NCI-H2196 treated with DMSO at 0.1 percent for 48 hours (cell line): ENCODE results near the gene BCAM.

ENCODE experiments used
- DNase-seq: peaks from one replicate; lab custom pipeline; 2025; ENCODE audit not compliant: unreplicated experiment; lab: John Stamatoyannopoulos, UW

BCAM gene

DNA sequence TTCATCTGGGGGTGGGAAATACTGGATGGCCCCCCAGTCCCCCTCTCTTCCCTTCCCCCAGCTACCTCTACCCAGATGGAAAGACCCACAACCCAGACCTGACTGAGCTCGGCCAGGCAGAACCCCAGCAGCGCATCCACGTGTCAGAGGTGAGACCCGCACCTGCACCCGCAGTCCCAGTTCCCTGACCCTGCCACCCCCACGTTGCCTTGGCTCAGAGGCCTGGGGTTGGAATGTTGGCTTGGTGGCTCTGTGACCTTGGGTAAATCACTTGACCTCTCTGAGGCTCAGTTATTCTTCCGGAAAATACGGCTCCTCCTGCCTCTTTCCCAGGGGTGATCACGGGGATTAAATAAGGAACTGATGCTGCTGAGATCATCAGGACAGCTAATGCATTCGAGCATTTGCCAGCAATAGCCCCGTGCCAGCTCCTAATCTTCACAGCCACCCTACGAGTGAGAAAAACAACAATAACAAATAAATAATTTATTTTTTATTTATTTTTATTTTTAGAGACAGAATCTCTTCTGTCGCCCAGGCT is 18.9 kb upstream of the BCAM start:
- no peak for DNase-seq

DNA sequence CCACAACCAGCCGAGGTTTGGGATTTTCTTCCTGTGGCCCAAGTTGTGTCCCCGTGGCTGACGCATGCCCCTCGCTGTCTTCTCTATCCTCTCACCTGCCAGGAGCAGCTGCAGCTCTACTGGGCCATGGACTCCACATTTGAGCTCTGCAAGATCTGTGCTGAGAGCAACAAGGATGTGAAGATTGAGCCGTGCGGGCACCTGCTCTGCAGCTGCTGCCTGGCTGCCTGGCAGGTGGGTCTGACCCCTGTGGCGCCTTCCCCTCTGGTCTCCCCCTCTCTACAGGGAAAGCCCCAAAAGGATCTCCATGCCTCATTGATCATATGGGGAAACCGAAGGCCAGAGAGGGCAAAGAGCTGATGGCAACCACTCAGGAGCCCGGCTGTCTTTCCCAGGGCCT is 16.6 kb upstream of the BCAM start:
- DNase-seq: no peak

DNA sequence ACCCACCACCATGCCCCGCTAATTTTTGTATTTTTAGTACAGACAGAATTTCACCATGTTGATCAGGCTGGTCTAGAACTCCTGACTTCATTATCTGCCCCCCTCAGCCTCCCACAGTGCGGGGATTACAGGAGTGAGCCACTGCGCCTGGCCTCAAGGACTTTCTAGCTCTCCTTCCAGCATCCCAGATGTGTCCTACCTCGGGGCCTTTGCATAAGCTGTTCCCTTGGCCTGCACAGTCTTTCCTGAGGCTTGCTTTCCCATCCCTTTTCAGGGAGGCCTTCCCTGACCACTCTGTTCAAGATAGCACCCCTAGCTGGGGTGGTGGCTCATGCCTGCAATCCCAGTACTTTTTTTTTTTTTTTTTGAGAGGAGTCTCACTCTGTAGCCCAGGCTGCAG is 14.3 kb upstream of the BCAM start:
- DNase-seq: no peak

DNA sequence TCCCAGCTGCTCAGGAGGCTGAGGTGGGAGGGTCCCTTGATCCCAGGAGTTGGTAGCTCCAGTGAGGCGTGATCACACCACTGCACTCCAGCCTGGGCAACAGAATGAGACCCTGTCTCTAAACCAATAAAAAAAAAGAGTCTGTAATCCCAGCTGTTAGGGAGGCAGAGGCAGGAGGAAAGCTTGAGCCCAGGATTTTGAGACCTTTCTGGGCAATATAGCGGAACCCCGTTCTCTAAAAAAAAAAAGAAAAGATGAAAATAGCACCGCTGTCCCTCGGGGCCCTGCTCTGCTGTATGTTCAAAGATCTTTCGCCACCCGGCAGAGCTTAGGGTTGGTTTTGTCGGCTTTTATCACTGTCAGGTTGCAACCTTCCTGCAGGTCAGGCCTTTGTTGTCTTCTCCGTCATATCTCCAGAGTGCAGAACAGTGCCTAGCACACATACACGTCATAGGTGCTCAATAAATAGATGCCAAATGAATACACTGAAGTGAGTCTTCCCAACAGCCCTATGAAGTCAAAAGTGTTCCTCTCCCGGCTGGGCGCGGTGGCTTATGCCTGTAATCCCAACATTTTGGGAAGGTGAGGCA is 13.4 kb upstream of the BCAM start:
- DNase-seq: no peak

DNA sequence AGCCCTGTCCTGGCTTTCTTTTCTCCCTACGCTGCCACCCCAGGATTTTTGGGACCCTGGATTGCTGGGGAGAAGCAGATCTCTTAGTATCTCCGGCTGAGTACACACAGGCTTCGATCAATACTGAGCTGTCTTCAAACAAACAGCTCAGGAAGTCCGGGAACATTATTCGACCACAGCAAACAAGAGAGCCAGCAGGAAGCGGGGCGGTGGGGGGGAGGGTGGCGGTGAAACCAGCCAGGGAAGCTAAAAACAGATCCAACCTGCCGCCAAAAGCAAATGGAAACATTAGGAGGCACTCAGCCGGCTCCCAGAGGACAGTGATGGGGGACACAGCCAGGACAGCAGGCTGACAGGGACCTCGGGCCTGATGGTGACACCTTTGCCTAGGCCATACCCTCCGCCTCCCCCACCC is 12.2 kb upstream of the BCAM start:
- DNase-seq: peak; percentile 79

DNA sequence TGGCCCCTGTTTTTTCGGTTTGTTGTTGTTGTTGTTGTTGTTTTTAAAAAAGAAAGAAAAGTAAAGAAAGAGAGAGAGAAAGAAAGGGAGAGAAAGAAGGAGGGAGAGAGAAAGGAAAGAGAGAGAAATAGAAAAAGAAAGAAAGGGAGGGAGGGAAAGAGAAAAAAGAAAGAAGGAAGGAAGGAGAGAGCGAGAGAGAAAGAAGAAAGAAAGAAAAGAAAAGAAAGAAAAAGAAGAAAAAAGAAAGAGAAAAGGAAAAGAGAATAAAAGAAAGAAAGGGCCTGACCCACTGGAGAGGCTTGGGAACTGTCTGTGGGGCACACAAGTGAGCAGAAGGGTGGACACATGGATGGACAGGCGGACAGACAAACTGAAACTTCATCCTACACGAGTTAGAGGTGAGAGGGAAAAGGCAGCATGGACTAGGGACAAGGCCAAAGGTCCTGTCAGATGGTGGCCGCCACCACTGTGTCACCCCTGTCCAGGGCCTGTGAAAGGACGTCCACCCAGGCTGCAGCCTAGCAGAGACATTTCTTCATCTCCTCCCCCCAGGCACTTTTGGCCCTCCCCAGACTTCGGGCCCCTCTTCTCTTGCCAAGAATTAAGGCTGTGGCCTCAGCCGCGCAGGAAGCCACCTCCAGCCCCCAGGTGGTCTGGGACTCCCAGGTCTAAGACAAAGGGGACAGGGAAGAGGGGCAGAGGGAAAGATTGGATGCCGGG is 9.1 kb upstream of the BCAM start:
- DNase-seq: no peak

DNA sequence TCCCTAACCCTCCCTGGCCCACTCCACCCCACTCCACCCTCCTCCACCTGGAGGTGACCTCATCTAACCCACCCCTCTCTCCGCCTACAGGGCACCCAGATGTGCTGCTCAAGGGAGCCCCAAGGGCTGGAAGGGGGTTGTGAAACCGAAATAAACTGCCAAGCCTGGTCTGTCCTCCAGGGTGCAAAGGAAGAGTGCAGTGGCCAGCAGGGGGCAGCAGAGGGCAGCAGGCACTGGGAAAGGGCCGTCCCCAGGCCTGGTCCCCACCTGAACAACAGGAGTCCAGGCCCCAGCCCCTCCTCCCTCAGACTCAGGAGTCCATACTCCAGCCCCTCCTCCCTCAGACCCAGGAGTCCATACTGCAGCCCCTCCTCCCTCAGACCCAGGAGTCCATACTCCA is 8.4 kb upstream of the BCAM start:
- peak; percentile 59 for DNase-seq

DNA sequence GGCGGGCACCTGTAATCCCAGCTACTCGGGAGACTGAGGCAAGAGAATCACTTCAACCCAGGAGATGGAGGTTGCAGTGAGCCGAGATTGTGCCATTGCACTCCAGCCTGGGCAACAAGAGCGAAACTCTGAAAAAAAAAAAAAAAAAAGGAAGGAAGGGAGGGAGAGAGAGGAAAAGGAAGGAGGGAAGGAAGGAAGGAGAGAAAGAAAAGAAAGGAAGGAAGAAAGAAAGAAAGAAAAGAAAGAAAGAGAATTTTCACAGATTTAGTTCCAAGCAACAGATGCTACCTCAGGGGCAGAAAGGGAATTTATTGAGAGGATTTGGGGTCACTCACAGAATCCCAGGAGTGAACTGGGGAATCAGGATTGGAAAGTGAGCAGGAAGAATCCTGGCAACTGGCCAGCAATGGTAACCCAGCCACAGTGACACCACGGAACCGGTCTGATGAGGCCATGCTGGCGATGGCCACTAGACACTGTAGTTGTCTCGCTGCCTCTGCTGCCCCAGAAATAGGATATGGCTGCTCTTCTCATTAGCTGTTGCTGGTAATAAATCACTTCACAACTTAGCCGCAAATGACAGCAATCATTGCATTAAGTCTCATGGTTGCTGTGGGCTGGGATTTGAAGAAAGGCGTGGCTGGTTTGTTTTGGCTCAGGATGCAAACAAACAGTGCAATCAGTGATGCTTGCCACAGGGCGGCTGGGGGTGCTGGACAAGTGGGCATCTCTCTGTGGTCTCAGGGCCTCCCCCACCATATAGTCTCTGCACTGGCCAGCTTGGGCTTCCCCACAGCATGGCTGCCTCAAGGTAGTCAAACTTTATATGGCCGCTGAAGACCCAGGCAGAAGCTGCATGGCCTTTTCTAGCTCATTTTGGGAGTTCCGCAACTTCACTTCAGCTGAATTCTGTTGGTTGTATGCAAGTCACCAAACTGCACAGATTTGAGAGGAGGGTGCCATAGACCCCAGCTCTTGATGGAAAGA is 5.2 kb upstream of the BCAM start:
- no peak for DNase-seq

DNA sequence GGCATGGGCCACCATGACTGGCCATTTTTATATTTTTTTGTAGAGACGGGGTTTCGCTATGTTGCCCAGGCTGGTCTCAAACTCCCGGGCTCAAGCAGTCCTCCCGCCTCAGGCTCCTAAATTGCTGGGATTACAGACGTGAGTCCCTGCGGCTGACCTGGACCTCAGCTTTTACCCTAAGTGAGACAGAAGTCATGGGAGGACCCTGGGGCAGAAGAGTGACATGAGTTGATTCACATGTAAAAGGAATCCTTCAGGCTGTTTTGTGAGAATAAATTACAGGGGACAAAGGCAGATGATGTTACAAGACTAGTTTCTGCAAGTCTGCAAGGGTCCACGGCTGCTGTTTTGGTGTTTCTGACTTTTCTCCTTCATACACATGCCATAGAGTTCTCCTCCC is 2.6 kb upstream of the BCAM start:
- DNase-seq: no peak

DNA sequence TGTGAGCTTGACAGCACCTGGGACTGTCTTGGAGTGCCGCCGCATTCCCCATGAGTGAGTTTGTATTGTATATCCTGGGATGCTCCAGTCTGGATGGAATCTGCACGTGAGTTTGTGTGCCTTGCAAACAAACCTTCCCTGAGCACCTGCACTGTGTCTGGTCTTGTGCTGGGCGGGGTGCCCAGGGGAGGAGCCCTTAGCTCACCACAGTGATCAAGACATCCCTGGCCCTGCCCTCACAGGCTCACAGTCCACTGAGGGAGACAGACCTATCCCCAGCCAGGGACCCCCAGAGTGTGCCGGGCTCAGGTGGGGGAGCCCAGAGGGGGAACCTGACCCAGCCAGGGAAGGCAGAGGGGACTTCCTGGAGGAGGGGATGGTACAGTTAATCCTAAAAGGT is 1.7 kb upstream of the BCAM start:
- DNase-seq: peak; percentile 89

DNA sequence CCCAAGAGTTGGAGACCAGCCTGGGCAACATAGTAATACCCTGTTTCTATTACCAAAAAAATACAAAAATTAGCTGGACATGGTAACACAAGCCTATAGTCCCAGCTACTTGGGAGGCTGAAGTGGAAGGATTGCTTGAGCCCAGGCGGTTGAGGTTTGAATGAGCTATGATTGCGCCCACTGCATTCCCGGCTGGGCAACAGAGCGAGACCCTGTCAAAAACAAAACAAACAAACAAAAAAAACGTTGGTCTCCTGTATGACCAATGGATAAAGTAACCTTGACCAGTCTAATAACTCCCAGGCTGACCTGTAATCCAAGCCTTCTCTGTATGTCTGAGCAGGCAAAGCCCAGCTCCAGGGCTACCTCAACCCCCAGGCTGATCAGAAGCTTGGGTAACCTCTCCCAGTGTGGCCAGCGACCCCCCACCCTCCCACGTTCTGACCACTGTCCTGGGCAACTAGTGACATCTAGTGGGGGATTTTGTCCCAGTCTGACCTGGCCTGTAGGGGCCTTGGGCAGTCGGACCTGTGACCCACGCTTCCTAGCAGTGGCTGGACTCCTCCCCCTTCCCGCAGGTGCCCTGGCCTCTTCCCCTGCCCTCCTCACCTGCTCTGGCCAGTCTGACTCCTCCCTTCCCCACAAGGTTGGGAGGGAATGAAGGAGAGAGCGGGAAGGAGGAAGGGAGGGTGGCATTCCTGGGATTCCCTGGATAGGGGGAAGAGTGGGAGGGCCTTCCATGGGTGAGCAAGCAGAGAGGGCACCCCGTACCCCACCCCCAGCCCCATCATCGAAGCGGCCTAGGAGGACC is 1.0 kb upstream of the BCAM start:
- DNase-seq: peak; percentile 87

DNA sequence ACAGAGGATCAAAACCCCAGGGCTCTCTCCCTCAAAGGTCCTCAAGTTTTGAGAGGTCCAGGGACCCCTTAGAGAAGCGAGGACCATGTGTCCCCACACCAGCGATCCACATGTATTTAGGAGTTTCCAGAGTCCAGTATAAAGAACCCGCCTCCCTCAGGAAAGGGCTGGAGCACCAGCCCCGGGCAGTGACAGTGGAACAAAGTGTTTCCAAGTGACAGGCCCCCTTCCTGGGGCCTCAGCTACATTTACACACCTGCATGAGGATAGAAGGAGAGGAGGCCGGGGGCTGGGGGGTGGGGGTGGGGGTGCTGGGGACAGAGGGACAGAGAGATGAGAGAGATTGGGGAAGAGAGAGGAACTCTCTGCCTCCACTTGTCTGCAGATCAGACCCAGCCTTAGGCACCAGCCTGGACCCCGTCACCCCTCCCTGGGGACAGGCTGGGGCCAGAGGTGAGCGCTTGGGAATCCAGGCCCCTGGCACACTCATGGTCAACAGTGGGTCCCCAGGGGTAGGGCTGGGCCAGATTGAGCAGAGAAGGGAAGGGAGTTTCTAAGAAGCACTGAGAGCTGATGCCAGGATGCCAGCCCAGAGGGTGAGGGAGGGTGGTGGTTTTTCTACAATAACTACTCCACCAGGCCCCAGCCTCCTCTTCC is 802 bp downstream of the BCAM start:
- no peak for DNase-seq

DNA sequence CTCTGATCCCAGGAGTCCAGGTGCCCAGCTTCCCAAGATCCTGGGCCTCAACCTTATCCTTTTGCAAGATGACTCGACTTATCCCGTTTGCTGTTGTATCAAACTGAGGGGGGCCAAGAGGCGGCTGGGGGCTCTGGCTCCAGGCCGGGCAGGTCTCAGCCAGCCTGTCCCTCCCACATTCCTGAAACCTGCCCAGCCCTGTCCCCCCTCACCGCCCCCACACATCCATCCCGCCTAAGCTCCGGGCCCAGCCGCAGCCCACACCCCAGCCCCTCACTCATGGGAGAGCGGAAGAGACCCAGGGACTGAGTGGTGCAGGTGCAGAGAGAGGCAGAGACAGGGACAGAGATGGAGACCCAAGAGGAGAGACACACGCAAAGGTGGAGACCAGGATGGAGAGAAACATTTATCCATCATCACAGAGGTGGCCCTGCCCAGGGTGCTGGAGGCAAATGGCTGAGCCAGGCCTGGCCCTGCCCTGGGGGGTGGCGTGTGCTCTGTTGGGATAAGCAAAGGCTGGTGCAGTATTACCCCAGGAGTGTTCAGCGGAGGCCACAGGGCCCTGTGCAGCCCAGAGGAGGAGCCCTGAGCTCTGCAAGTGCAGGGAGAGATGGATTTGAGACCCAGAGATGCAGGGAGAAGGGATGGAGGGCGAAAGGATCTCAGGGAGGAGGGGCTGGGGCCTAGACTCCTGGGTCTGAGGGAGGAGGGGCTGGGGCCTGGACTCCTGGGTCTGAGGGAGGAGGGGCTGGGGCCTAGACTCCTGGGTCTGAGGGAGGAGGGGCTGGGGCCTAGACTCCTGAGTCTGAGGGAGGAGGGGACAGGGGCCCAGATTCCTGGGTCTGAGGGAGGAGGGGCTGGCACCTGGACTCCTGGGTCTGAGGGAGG is 1.6 kb downstream of the BCAM start:
- DNase-seq: no peak

DNA sequence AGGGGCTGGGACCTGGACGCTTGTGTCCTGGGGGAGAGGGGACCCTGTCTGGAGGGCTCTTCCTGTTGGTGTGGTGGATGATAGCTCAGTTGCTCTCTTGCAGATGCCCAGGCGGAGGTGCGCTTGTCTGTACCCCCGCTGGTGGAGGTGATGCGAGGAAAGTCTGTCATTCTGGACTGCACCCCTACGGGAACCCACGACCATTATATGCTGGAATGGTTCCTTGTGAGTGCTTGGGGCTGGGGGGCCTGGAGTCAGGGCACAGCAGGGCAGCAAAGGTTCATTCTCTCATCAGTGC is 2.2 kb downstream of the BCAM start:
- no peak for DNase-seq

DNA sequence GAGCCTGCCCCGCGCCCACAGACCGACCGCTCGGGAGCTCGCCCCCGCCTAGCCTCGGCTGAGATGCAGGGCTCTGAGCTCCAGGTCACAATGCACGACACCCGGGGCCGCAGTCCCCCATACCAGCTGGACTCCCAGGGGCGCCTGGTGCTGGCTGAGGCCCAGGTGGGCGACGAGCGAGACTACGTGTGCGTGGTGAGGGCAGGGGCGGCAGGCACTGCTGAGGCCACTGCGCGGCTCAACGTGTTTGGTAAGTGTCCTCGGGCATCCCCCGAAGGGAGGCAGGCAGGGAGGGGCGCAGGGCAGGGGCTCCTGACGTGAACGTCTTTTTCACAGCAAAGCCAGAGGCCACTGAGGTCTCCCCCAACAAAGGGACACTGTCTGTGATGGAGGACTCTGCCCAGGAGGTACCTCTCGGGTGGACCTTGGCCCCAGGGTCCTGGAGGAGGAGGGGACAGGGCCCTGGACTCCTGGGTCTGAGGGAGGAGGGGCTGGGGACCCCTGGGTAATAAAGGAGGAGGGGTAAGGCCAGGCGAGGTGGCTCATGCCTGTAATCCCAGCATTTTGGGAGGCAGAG is 3.3 kb downstream of the BCAM start:
- no peak for DNase-seq

DNA sequence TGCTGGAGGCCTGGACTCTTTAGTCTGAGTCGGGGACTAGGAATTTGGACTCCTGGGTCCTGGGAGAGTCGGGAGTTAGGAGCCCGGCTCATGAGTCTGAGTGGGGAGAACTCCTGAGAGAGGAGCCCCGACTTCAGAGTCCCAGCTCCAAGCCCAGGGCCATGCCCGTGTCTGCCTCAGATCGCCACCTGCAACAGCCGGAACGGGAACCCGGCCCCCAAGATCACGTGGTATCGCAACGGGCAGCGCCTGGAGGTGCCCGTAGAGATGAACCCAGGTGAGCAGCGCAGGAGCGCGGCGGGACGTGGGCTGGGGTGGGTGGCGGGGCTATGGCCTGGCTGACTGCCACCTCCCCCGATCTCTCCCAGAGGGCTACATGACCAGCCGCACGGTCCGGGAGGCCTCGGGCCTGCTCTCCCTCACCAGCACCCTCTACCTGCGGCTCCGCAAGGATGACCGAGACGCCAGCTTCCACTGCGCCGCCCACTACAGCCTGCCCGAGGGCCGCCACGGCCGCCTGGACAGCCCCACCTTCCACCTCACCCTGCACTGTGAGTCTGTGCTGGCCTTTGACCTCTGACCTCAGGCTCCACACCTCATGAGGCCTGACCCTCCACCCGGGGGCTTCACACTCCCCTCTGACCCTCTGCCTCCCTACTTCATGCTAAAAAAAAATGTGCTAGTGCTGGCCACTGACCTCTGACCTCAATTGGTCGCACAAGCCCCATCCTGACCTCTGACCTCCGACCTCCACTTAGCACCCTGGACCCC is 4.4 kb downstream of the BCAM start:
- no peak for DNase-seq

DNA sequence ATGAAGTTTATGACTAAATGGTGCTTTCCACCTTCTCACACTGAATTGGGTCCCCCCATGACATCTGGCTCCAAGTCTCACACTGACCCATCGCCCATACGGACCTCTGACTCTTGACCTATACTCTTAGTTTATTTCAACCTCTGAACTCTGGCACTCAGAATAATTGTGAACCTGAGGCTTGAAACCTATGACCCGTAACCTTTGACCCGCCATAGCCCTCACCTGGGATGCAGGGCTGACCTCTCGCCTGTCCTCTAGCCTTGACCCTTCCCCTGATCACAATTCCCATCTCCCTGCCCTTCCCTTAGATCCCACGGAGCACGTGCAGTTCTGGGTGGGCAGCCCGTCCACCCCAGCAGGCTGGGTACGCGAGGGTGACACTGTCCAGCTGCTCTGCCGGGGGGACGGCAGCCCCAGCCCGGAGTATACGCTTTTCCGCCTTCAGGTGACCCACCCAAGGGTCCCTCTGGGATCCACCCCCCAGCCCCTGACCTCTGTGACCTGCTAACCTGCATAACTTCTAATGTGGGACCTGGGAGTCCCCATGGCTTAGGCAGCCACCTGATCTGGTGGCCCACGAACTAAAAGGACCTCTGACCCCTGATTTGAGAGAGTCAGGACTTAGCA is 5.1 kb downstream of the BCAM start:
- DNase-seq: no peak

DNA sequence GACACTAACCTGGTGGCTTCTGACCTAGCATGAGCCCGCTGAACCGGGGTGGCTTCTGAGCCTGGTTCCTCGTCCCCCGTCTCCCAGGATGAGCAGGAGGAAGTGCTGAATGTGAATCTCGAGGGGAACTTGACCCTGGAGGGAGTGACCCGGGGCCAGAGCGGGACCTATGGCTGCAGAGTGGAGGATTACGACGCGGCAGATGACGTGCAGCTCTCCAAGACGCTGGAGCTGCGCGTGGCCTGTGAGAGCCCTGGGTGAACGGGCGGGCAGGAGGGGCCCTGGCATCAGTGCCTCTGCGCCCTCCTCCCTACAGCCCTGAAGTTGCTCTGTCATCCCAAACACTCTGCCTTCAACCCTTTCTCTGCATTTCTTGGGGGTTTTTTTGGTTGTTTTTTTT is 5.6 kb downstream of the BCAM start:
- no peak for DNase-seq
